DND-41 (cell line): ENCODE results near the gene FAM174C.
"Not testable (repeated sequence)": the region's sequence is repeated elsewhere in the genome, so short reads cannot be mapped to it uniquely, and the experiment has no call there.

ENCODE experiments used
- ATAC-seq: fragments of 200-7000 bp; cut with Tn5 transposase; 3 replicates; pipeline ENCODE4 v1.9.1; 2021; ENCODE audit warnings: low read depth; ENCODE audit not compliant: insufficient read depth
- DNase-seq: peaks from one replicate; pipeline ENCODE4 v3.0.0-alpha.2; 2020
- H2AFZ ChIP-seq: 2 replicates; pipeline ENCODE4 v1.6.0; 2012; ENCODE audit warnings: low read depth, low read length
- H3K27ac ChIP-seq: 2 replicates; pipeline ENCODE4 v1.5.1; 2012; ENCODE audit warnings: low read length, inconsistent platforms
- H3K27me3 ChIP-seq: fragments of 200-600 bp; sonication (generic); 2 replicates; pipeline ENCODE4 v1.6.0; 2012; ENCODE audit warnings: low read length, mild to moderate bottlenecking, inconsistent platforms; ENCODE audit not compliant: insufficient read depth, poor library complexity
- H3K36me3 ChIP-seq: 2 replicates; pipeline ENCODE4 v1.5.1; 2012; ENCODE audit warnings: low read length, inconsistent platforms; ENCODE audit not compliant: insufficient read depth
- H3K4me1 ChIP-seq: 2 replicates; pipeline ENCODE4 v1.5.1; 2012; ENCODE audit warnings: mild to moderate bottlenecking, low read length; ENCODE audit not compliant: insufficient read depth
- H3K4me2 ChIP-seq: 2 replicates; pipeline ENCODE4 v1.6.0; 2012; ENCODE audit warnings: mild to moderate bottlenecking, moderate library complexity, low read length, inconsistent platforms; ENCODE audit not compliant: insufficient read depth
- H3K4me3 ChIP-seq, 2 experiments: fragments of 200-600 bp in 1 of 2; shearing (Covaris generic) in 1 of 2; 2 replicates each; pipeline ENCODE4 v1.5.1; 2012 to 2016; ENCODE audit warnings: inconsistent platforms in 2 of 2, low read length in 2 of 2, mild to moderate bottlenecking in 2 of 2, low read depth in 1 of 2, moderate library complexity in 1 of 2
- H3K79me2 ChIP-seq: 2 replicates; pipeline ENCODE4 v1.6.0; 2012; ENCODE audit warnings: low read length, inconsistent platforms; ENCODE audit not compliant: insufficient read depth
- H3K9ac ChIP-seq: 2 replicates; pipeline ENCODE4 v1.6.0; 2012; ENCODE audit warnings: low read depth, mild to moderate bottlenecking, inconsistent platforms, low read length, moderate library complexity
- H3K9me3 ChIP-seq: 2 replicates; pipeline ENCODE4 v1.5.1; 2012; ENCODE audit warnings: low read length, moderate library complexity, mild to moderate bottlenecking, inconsistent platforms; ENCODE audit not compliant: insufficient read depth, severe bottlenecking
- H4K20me1 ChIP-seq: 2 replicates; pipeline ENCODE4 v1.6.0; 2012; ENCODE audit warnings: low read length; ENCODE audit not compliant: insufficient read depth
- CTCF ChIP-seq: IDR thresholded peaks from 2 replicates; pipeline ENCODE4 v1.5.1; 2012; ENCODE audit warnings: borderline replicate concordance, low read length, moderate library complexity, mild to moderate bottlenecking; ENCODE audit not compliant: poor library complexity, severe bottlenecking; ENCODE audit errors: extremely low read depth
- EZH2 ChIP-seq: IDR thresholded peaks from 3 replicates; pipeline ENCODE4 v1.6.1; 2012; ENCODE audit warnings: borderline replicate concordance, low read depth, mild to moderate bottlenecking, moderate library complexity, low read length, inconsistent platforms; ENCODE audit not compliant: severe bottlenecking

The FAM174C gene

GRCh38 chr19:1245494-1246264 is 29.7 kb upstream of the FAM174C start:
- Histone ChIP-seq H3K27ac (no peak overlapping the region), H3K9ac (no peak overlapping the region), H3K4me3 (no peak overlapping the region), H3K36me3 (peaks cover 15% of the 10 kb centered on the region; the same call in 1 of the 2 replicates), H3K27me3 (no peaks in the 10 kb centered on the region), H3K4me2 (no peak overlapping the region), H4K20me1 (peaks cover 20% of the 10 kb centered on the region), H2AFZ (no peak overlapping the region), H3K9me3 (no peaks in the 10 kb centered on the region), H3K79me2 (peaks cover 44% of the 10 kb centered on the region), H3K4me1 (peaks cover 45% of the 10 kb centered on the region)
- TF ChIP-seq EZH2: no peak
- no peak for TF ChIP-seq CTCF
- ATAC-seq (no peak), DNase-seq (no peak)

DNA sequence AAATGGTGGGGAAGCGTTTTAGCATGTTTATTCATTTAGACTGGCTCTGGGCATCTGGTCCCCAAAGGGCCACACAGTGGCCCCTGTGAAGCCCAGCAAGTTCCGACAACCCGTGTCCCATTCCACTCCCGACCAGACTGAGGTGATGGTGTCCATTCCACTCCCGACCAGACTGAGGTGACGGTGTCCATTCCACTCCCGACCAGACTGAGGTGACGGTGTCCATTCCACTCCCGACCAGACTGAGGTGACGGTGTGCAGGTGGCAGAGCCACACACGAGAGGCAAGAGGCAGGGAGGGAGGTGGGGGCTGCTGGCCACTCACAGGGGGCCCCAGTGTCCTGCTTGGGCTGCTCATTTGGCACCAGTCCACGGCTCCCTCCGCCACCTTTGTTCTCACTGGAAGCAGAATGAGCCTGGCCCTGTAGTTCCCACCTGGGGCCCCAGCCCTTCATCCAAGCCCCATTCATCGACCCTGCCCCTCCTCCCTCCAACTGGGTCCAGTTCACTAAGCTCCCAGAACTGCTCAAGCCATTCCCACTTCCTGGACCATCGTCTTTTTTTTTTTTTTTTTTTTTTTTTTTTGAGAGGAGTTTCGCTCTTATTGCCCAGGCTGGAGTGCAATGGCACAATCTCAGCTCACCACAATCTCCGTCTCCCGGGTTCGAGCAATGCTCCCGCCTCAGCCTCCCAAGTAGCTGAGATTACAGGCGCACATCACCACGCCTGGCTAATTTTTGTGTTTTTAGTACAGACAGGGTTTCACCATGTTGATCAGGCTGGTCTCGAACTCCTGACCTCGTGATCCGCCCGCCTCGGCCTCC is 28.9 kb upstream of the FAM174C start:
- not testable (repeated sequence) for H3K27me3 ChIP-seq, H3K4me2 ChIP-seq, H3K9me3 ChIP-seq, ATAC-seq, H3K9ac ChIP-seq, H3K27ac ChIP-seq, DNase-seq, H3K4me3 ChIP-seq, H2AFZ ChIP-seq
- H3K4me1 ChIP-seq: peaks cover 42% of the 10 kb centered on the region
- H3K79me2 ChIP-seq: peaks cover 47% of the 10 kb centered on the region
- peaks cover 18% of the 10 kb centered on the region; the same call in 1 of the 2 replicates for H3K36me3 ChIP-seq
- H4K20me1 ChIP-seq: peaks cover 25% of the 10 kb centered on the region

DNA sequence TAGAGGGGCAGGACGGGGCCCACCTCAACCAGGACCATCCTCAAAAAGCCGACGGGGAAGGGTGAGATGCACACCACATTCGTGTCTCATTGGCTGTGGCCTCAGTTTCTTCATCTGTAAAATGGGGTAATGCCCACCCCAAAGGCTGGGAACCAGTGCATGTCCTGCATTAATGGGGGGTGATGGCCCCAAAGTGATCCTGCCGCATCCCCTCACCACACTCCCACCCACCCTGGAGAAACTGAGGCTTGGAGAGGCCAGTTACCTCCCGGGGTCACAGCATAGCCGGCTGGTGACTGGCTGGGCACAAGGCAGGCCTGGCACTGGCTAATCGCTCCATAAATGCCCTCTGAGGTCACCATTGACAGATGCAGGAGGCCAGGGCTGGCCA is 27.6 kb upstream of the FAM174C start:
- no peak for DNase-seq
- peaks cover 46% of the 10 kb centered on the region for H3K4me1 ChIP-seq

More for the DNA sequence above, 27.6 kb upstream of the FAM174C start:
- TF ChIP-seq CTCF: no peak
- TF ChIP-seq EZH2: no peak
- Histone ChIP-seq H3K36me3 (peaks cover 22% of the 10 kb centered on the region; the same call in 1 of the 2 replicates), H3K27me3 (no peaks in the 10 kb centered on the region), H3K27ac (no peak overlapping the region), H2AFZ (no peak overlapping the region), H4K20me1 (peaks cover 32% of the 10 kb centered on the region), H3K9me3 (no peaks in the 10 kb centered on the region), H3K4me2 (no peak overlapping the region), H3K79me2 (peaks cover 46% of the 10 kb centered on the region), H3K4me3 (no peak overlapping the region), H3K9ac (no peak overlapping the region)
- no peak for ATAC-seq
